Gastrocnemius medialis (tissue), 4 donors: Measurements from ENCODE around the gene LMX1A.

Experiments used
- POLR2A ChIP-seq, 2 donors: fragments of 450-650 bp; IDR thresholded peaks; one replicate each; pipeline ENCODE4 v1.6.1; 2017; ENCODE audit warnings: antibody characterized with exemption in 2 of 2, mild to moderate bottlenecking in 2 of 2, moderate library complexity in 2 of 2
- TF ChIP-seq, protein P1 (sequence below), 5 experiments: fragments of 450-650 bp in 3 of 5; fragments of 200-600 bp in 2 of 5; sonication (generic) in 2 of 5; IDR thresholded peaks in 4 of 5; conservative IDR thresholded peaks in 1 of 5; 1 replicate in 4 of 5; 2 replicates in 1 of 5; pipeline ENCODE4 v1.5.1; 2016 to 2019; ENCODE audit warnings: antibody characterized with exemption in 5 of 5, mild to moderate bottlenecking in 3 of 5, moderate library complexity in 3 of 5

DNA sequence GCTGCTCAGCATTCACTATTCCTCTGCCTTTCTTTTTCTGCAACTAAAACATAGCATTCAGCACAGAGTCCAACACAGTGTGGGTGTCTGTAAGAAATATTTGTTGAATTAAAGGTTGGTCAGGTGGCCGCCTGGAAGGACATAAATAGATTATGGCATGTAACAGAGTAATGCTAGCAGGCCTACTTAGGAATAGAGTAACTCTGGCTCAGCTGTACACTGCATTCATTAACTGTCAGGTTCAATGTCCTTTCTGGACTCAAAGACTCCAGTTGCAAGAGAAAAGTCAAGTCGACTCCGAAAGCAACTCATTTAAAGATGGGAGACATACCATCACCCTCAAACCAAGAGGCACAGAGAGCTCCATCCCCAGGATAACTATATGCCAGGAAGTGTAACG lies 116.0 kb downstream of the LMX1A start:
- TF ChIP-seq, protein P1, sequence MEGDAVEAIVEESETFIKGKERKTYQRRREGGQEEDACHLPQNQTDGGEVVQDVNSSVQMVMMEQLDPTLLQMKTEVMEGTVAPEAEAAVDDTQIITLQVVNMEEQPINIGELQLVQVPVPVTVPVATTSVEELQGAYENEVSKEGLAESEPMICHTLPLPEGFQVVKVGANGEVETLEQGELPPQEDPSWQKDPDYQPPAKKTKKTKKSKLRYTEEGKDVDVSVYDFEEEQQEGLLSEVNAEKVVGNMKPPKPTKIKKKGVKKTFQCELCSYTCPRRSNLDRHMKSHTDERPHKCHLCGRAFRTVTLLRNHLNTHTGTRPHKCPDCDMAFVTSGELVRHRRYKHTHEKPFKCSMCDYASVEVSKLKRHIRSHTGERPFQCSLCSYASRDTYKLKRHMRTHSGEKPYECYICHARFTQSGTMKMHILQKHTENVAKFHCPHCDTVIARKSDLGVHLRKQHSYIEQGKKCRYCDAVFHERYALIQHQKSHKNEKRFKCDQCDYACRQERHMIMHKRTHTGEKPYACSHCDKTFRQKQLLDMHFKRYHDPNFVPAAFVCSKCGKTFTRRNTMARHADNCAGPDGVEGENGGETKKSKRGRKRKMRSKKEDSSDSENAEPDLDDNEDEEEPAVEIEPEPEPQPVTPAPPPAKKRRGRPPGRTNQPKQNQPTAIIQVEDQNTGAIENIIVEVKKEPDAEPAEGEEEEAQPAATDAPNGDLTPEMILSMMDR (IDR thresholded peaks at IDR 0.05 in 4 of 5, conservative IDR thresholded peaks at IDR 0.05 in 1 of 5) = no peak
- no peak for TF ChIP-seq POLR2A (IDR thresholded peaks at IDR 0.05)
